Activated T-helper 1 cell treated with Interleukin-2 at 50 U/mL for 16 hours (primary cell): Measurements from ENCODE around the gene LZTS2.

ENCODE experiments used
- DNase-seq: peaks from one replicate; pipeline ENCODE4 v3.0.0-alpha.2; 2020; ENCODE audit warnings: low read depth

The LZTS2 gene

DNA sequence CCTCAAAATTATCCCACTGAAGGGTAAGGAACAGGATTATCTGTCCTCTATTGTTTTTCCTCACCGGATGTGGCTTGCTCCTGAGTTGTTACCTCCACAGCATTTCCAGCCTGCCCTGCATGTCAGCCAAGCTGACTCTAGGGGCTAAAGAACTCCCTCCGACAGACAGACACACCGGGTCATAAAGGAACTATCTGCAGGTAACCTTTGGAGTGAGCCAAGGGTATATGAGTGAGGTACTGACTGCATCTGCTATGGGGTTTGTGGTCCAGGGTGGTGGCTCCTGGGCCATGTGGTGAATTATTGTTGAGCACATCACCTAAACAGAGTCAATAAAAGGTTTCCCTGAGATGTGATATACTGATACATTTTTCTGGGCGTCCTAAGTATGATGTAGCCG, 55.3 kb downstream of the LZTS2 start:
- DNase-seq, result no peak

DNA sequence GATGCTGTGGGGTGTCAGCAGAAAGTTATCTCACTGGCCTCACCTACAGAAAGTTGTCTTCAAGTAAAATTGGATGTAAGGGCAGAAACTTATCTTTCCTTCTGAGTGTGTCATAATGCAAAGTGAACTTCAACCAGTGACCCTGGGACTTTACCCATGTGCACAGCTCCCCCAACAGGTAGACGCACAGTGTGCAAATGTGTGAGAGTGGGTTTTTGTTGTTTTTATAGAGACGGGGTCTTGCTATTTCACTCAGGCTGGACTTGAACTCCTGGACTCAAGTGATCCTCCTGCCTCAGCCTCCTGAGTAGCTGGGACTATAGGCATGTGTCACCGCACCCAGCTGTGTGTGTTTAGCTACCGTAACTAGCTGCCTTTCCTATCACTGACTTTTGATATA, 55.8 kb downstream of the LZTS2 start:
- no peak for DNase-seq

DNA sequence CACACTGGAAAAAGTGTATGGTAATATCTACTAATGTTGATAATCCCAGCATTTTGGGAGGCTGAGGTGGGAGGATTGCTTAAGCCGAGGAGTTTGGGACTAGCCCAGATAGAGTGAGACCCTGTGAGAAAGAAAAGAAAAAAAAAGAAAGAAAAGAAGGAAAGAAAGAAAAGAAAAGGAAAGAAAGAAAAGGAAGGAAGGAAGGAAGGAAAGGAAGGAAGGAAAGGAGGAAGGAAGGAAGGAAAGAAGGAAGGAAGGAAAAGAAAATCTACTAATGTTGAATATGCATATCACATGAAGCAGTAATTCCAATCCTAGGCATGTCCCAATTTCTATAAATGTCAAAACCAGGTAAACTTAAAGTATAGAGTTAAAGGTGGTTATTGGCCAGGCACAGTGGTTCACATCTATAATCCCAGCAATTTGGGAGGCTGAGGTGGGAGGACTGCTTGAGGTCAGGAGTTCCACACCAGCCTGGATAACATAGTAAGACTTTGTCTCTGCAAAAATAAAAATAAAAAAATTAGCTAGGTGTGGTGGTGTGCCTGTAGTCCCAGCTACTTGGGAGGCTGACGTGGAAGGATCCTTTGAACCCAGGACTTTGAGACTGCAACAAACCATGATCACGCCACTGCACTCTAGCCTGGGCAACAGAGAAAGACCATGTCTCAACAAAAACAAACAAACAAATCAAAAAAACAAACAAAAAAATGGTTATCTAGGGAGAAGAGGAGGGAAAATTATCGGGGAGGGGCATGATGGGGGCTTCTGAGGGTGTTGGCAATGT, 57.0 kb downstream of the LZTS2 start:
- no peak for DNase-seq
